MM.1S (cell line): Measurements from ENCODE around the gene UMOD.

Source experiments
- EZH2phosphoT487 ChIP-seq: fragments of 300-600 bp; sonication (generic); IDR thresholded peaks from 2 replicates; pipeline ENCODE4 v1.6.1; 2018; ENCODE audit warnings: antibody characterized with exemption, low read length
- TF ChIP-seq, protein P1 (sequence below): fragments of 300-600 bp; sonication (generic); IDR thresholded peaks from 2 replicates; pipeline ENCODE4 v1.5.1; 2016; ENCODE audit warnings: antibody characterized with exemption, low read length, mixed read lengths

DNA sequence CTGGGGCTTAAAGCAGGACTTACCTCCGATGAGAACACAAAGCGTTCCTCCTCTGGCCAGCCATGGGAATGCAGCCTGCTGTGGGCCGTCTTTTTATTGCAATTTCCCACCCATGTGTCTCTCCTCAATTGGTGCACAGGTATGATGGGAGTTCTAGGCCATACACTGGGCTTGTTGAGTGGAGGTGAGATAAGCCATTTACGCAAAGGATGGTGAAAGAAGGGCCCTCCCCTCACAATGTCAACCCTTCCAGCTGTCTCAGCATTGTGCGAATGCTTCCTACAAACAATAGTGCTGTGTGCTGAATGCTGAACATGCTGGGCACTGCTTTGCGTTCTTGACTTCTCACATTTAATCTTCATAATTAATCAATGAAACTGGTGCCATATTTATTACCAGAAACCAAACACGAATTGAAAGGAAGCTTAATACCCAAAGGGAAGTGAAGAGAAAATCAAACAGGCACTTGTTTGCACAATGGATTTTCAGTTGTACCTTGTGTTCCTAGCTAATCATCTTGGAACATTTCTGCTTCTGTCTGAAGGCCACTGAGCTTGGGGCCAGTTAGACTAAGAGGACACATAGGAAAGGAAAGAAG is 25.0 kb downstream of the UMOD start, which contains the start of gene GP2:
- TF ChIP-seq, protein P1, sequence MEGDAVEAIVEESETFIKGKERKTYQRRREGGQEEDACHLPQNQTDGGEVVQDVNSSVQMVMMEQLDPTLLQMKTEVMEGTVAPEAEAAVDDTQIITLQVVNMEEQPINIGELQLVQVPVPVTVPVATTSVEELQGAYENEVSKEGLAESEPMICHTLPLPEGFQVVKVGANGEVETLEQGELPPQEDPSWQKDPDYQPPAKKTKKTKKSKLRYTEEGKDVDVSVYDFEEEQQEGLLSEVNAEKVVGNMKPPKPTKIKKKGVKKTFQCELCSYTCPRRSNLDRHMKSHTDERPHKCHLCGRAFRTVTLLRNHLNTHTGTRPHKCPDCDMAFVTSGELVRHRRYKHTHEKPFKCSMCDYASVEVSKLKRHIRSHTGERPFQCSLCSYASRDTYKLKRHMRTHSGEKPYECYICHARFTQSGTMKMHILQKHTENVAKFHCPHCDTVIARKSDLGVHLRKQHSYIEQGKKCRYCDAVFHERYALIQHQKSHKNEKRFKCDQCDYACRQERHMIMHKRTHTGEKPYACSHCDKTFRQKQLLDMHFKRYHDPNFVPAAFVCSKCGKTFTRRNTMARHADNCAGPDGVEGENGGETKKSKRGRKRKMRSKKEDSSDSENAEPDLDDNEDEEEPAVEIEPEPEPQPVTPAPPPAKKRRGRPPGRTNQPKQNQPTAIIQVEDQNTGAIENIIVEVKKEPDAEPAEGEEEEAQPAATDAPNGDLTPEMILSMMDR: no peak
- TF ChIP-seq EZH2phosphoT487: no peak
